ENCODE results near the gene ALG6.

DNA sequence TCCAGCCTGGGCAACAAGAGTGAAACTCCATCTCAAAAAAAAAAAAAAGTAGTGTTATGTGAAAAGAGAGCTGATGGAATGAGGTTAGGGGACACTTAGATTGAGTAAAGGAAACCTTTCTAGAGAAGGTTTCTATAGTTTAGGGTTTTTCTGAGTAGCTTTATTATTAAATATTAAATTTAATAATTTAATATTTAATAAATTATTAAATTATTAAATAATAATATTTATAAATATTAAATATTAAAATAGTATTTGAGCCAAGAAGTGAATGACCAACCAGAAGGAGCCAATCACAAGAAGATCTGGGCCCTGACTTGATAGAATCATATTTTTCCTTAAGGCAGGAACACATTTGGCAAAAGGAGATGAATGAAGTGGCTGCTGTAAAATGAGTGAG lies 50.7 kb downstream of the ALG6 start:
- TF ChIP-seq POLR2A (IDR thresholded peaks at IDR 0.05): no peak
- TF ChIP-seq, protein P1, sequence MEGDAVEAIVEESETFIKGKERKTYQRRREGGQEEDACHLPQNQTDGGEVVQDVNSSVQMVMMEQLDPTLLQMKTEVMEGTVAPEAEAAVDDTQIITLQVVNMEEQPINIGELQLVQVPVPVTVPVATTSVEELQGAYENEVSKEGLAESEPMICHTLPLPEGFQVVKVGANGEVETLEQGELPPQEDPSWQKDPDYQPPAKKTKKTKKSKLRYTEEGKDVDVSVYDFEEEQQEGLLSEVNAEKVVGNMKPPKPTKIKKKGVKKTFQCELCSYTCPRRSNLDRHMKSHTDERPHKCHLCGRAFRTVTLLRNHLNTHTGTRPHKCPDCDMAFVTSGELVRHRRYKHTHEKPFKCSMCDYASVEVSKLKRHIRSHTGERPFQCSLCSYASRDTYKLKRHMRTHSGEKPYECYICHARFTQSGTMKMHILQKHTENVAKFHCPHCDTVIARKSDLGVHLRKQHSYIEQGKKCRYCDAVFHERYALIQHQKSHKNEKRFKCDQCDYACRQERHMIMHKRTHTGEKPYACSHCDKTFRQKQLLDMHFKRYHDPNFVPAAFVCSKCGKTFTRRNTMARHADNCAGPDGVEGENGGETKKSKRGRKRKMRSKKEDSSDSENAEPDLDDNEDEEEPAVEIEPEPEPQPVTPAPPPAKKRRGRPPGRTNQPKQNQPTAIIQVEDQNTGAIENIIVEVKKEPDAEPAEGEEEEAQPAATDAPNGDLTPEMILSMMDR (IDR thresholded peaks at IDR 0.05): no peak

All from esophagus squamous epithelium (tissue), 4 donors.